Caco-2 (cell line): ENCODE data around the gene LRMDA. TPM values are rescaled to one million over a fixed set of nuclear protein-coding genes. Genes with fewer than 3 reads are reported as not detected.

Experiments used
- BruUV-seq: library from RNA; stranded (reverse); fragments of 400-500 nt; replicated peaks from 2 replicates; lab custom pipeline; 2021; lab: Mats Ljungman, UMichigan
- CTCF ChIA-PET: fragments of 300-600 bp; sonication (Branson Sonifier 250); formaldehyde crosslinking; loops from one replicate; lab custom pipeline; 2022; ENCODE audit warnings: antibody characterized with exemption; lab: Charles Lee
- POLR2A ChIA-PET: fragments of 300-600 bp; sonication (Branson Sonifier 250); formaldehyde crosslinking; loops from one replicate; lab custom pipeline; 2022; ENCODE audit warnings: antibody characterized with exemption; lab: Charles Lee
- DNase-seq, 2 experiments: peaks; one replicate each; pipeline versions ENCODE4 v3.0.0 to v3.0.0-alpha.2; 2020 to 2022
- H3K27me3 ChIP-seq: replicated peaks from 2 replicates; pipeline ENCODE4 v1.6.0; 2011; ENCODE audit warnings: low read length; ENCODE audit not compliant: control insufficient read depth, insufficient read depth
- H3K36me3 ChIP-seq: 2 replicates; pipeline ENCODE4 v1.5.1; 2011; ENCODE audit warnings: low read length; ENCODE audit not compliant: control insufficient read depth, insufficient read depth
- H3K4me1 ChIP-seq: fragments of 250-450 bp; sonication (Bioruptor Pico); 2 replicates; pipeline ENCODE4 v1.5.1; 2020; ENCODE audit warnings: mild to moderate bottlenecking
- H3K4me3 ChIP-seq: 2 replicates; pipeline ENCODE4 v1.5.1; 2011; ENCODE audit warnings: low read depth, mild to moderate bottlenecking, control low read depth, low read length
- H3K9me3 ChIP-seq: fragments of 250-450 bp; sonication (Bioruptor Pico); 2 replicates; pipeline ENCODE4 v1.5.1; 2020; ENCODE audit warnings: mild to moderate bottlenecking, moderate library complexity
- H3K27ac Mint-ChIP-seq: one replicate; pipeline ENCODE4 v1.8.0; 2022; ENCODE audit warnings: mixed read lengths; ENCODE audit not compliant: unreplicated experiment
- H3K27me3 Mint-ChIP-seq: one replicate; pipeline ENCODE4 v1.8.0; 2022; ENCODE audit warnings: mixed read lengths; ENCODE audit not compliant: insufficient read depth, unreplicated experiment
- H3K36me3 Mint-ChIP-seq: one replicate; pipeline ENCODE4 v1.8.0; 2022; ENCODE audit warnings: mild to moderate bottlenecking, mixed read lengths; ENCODE audit not compliant: insufficient read depth, unreplicated experiment
- H3K4me1 Mint-ChIP-seq: one replicate; pipeline ENCODE4 v1.8.0; 2022; ENCODE audit warnings: low read depth, mixed read lengths; ENCODE audit not compliant: unreplicated experiment
- H3K4me3 Mint-ChIP-seq: one replicate; pipeline ENCODE4 v1.8.0; 2022; ENCODE audit warnings: mild to moderate bottlenecking, moderate library complexity, mixed read lengths; ENCODE audit not compliant: unreplicated experiment
- H3K9me3 Mint-ChIP-seq: one replicate; pipeline ENCODE4 v1.8.0; 2022; ENCODE audit warnings: mixed read lengths; ENCODE audit not compliant: unreplicated experiment
- CTCF ChIP-seq, 2 experiments: fragments of 200-600 bp in 1 of 2; IDR thresholded peaks; 1 replicate in 1 of 2; 2 replicates in 1 of 2; pipeline versions ENCODE4 v1.5.1 to v1.8.0; 2011 to 2022; ENCODE audit warnings: antibody characterized with exemption in 1 of 2, control low read depth in 1 of 2, inconsistent platforms in 1 of 2, low read depth in 1 of 2, low read length in 1 of 2, mild to moderate bottlenecking in 1 of 2, moderate library complexity in 1 of 2; ENCODE audit not compliant: insufficient read depth in 1 of 2, severe bottlenecking in 1 of 2, unreplicated experiment in 1 of 2
- intact Hi-C: fragments of 100-400 bp; cut with micrococcal nuclease; formaldehyde crosslinking; loops from one replicate; pipeline ENCODE4 v1.10.0; 2022; ENCODE audit not compliant: unreplicated experiment
- total RNA-seq: library from RNA; stranded (reverse); gene quantifications from 2 replicates; pipeline ENCODE4 v1.2.3, GENCODE V29; 2022

Gene LRMDA
- total RNA-seq, 1 experiment from 2014 or later = 18.5 TPM

GRCh38 chr10:75408911-75409885 lies 22.2 kb upstream of the LRMDA start:
- Mint-ChIP-seq H3K4me3 (peak overlapping the region; percentile 92), H3K27ac (peak overlapping the region; percentile 79), H3K27me3 (no peaks in the 10 kb centered on the region), H3K36me3 (peaks cover 60% of the 10 kb centered on the region), H3K4me1 (peaks cover 14% of the 10 kb centered on the region), H3K9me3 (no peaks in the 10 kb centered on the region)
- no peaks in the 10 kb centered on the region for H3K36me3 ChIP-seq
- ChIA-PET CTCF (interaction anchor here (0.6 to 2.1 kb wide), 3 partner anchors 21 to 642 kb away, joined by 3 to 8 read pairs (median 3); no protein-coding TSS in a partner anchor), POLR2A (interaction anchor here (0.6 to 1.5 kb wide), 7 partner anchors 8 to 642 kb away, joined by 3 to 8 read pairs (median 4); partner anchors contain the start of gene ZNF503)
- H3K4me3 ChIP-seq = peak overlapping the region; percentile 67
- peak; percentile 84 to 88 for DNase-seq
- no peaks in the 10 kb centered on the region for H3K9me3 ChIP-seq
- intact Hi-C loops = loop anchor here (1.0 to 10.0 kb wide), 5 partner anchors 21 to 1136 kb away; no protein-coding TSS in a partner anchor
- no peaks in the 10 kb centered on the region for H3K27me3 ChIP-seq
- BruUV-seq = TSS peak; percentile 70
- H3K4me1 ChIP-seq = peaks cover 15% of the 10 kb centered on the region
- TF ChIP-seq CTCF (IDR thresholded peaks at IDR 0.05; ENCODE audit: insufficient read depth in 1 of 2, low read depth in 1 of 2, low read length in 1 of 2, severe bottlenecking in 1 of 2, unreplicated experiment in 1 of 2) = peak in 1 of 2 experiments; percentile 34

- Histone ChIP-seq H3K9me3 (no peaks in the 10 kb centered on the region), H3K36me3 (no peaks in the 10 kb centered on the region), H3K27me3 (no peaks in the 10 kb centered on the region), H3K4me1 (peaks cover 14% of the 10 kb centered on the region), H3K4me3 (peak overlapping the region; percentile 67)
- Mint-ChIP-seq H3K4me1 (peaks cover 14% of the 10 kb centered on the region), H3K27ac (peak overlapping the region; percentile 30), H3K9me3 (no peaks in the 10 kb centered on the region), H3K4me3 (peak overlapping the region; percentile 92), H3K27me3 (no peaks in the 10 kb centered on the region), H3K36me3 (peaks cover 49% of the 10 kb centered on the region)
- no peak for TF ChIP-seq CTCF (IDR thresholded peaks at IDR 0.05; ENCODE audit: insufficient read depth in 1 of 2, low read depth in 1 of 2, low read length in 1 of 2, severe bottlenecking in 1 of 2, unreplicated experiment in 1 of 2)
- intact Hi-C loops = no loop called here
- ChIA-PET POLR2A (interaction anchor here (1.1 to 1.5 kb wide), 3 partner anchors 9 to 20 kb away, joined by 3 to 8 read pairs (median 4); partner anchors contain the start of gene ZNF503), CTCF (interaction anchor here (2.1 kb wide), 1 partner anchor 20 kb away, joined by 8 read pairs; no protein-coding TSS in a partner anchor)
- no peak for DNase-seq
- TSS peak; percentile 12 for BruUV-seq
Observed at GRCh38 chr10:75410132-75411005, 21.1 kb upstream of the LRMDA start.
